NB4 (cell line): ENCODE results near the gene MAPK8IP2.

Experiments used
- CTCF ChIP-seq: IDR thresholded peaks from one replicate; pipeline ENCODE4 v1.5.1; 2012; ENCODE audit warnings: low read depth, low read length
- MAX ChIP-seq: IDR thresholded peaks from 2 replicates; pipeline ENCODE4 v1.6.1; 2011; ENCODE audit warnings: low read depth, low read length
- POLR2A ChIP-seq: IDR thresholded peaks from 2 replicates; pipeline ENCODE4 v1.6.1; 2011; ENCODE audit warnings: mild to moderate bottlenecking; ENCODE audit not compliant: insufficient read length; ENCODE audit errors: extremely low read depth

- TF ChIP-seq POLR2A (no peak), CTCF (no peak), MAX (no peak)
Observed at GRCh38 chr22:50575426-50575941, 25.1 kb upstream of the MAPK8IP2 start.
